MM.1S (cell line): Measurements from ENCODE around the gene SEMA4A.

ENCODE experiments used
- DNase-seq: peaks from one replicate; pipeline ENCODE4 v3.0.0-alpha.2; 2015
- H2AFZ ChIP-seq: fragments of 300-600 bp; sonication (generic); 2 replicates; pipeline ENCODE4 v1.6.0; 2016; ENCODE audit warnings: antibody characterized with exemption, low read length
- H3F3A ChIP-seq: fragments of 300-600 bp; sonication (generic); 2 replicates; pipeline ENCODE4 v1.6.1; 2016; ENCODE audit warnings: mild to moderate bottlenecking, antibody characterized with exemption, low read length, moderate library complexity, mixed read lengths; ENCODE audit not compliant: insufficient read depth
- H3K27ac ChIP-seq: fragments of 300-600 bp; sonication (generic); 2 replicates; pipeline ENCODE4 v1.5.1; 2016; ENCODE audit warnings: mild to moderate bottlenecking, low read length
- H3K27me3 ChIP-seq: fragments of 300-600 bp; sonication (generic); replicated peaks from 2 replicates; pipeline ENCODE4 v1.6.0; 2016; ENCODE audit warnings: low read length; ENCODE audit not compliant: insufficient read depth
- H3K36me3 ChIP-seq: fragments of 300-600 bp; sonication (generic); replicated peaks from 2 replicates; pipeline ENCODE4 v1.6.1; 2016; ENCODE audit warnings: mild to moderate bottlenecking, low read length, mixed read lengths; ENCODE audit not compliant: insufficient read depth
- H3K4me1 ChIP-seq: fragments of 300-600 bp; sonication (generic); 2 replicates; pipeline ENCODE4 v1.6.1; 2016; ENCODE audit warnings: low read length, mixed read lengths
- H3K4me2 ChIP-seq: fragments of 300-600 bp; sonication (generic); 2 replicates; pipeline ENCODE4 v1.6.0; 2016; ENCODE audit warnings: low read depth, low read length
- H3K4me3 ChIP-seq: fragments of 300-600 bp; sonication (generic); 2 replicates; pipeline ENCODE4 v1.5.1; 2016; ENCODE audit warnings: low read length, mixed read lengths
- H3K79me2 ChIP-seq: fragments of 300-600 bp; sonication (generic); 2 replicates; pipeline ENCODE4 v1.6.1; 2016; ENCODE audit warnings: mixed run types, low read length, mixed read lengths
- H3K9ac ChIP-seq: fragments of 300-600 bp; sonication (generic); 2 replicates; pipeline ENCODE4 v1.6.1; 2016; ENCODE audit warnings: low read length, mixed read lengths
- H3K9me2 ChIP-seq: fragments of 300-600 bp; sonication (generic); replicated peaks from 2 replicates; pipeline ENCODE4 v1.6.1; 2016; ENCODE audit warnings: mild to moderate bottlenecking, low read length, mixed read lengths; ENCODE audit not compliant: insufficient read depth
- H3K9me3 ChIP-seq: fragments of 300-600 bp; sonication (generic); replicated peaks from 2 replicates; pipeline ENCODE4 v1.6.1; 2016; ENCODE audit warnings: mild to moderate bottlenecking, low read length, mixed read lengths; ENCODE audit not compliant: insufficient read depth
- H4K20me1 ChIP-seq: fragments of 300-600 bp; sonication (generic); 2 replicates; pipeline ENCODE4 v1.6.1; 2016; ENCODE audit warnings: mild to moderate bottlenecking, low read length, moderate library complexity, mixed read lengths; ENCODE audit not compliant: insufficient read depth
- EZH2 ChIP-seq: fragments of 300-600 bp; sonication (generic); optimal IDR thresholded peaks from 2 replicates; pipeline ENCODE3; 2017; ENCODE audit warnings: low read depth, mild to moderate bottlenecking, antibody characterized with exemption, low read length, mixed read lengths
- EZH2phosphoT487 ChIP-seq: fragments of 300-600 bp; sonication (generic); IDR thresholded peaks from 2 replicates; pipeline ENCODE4 v1.6.1; 2018; ENCODE audit warnings: antibody characterized with exemption, low read length
- TF ChIP-seq, protein P1 (sequence below): fragments of 300-600 bp; sonication (generic); IDR thresholded peaks from 2 replicates; pipeline ENCODE4 v1.5.1; 2016; ENCODE audit warnings: antibody characterized with exemption, low read length, mixed read lengths

SEMA4A gene

DNA sequence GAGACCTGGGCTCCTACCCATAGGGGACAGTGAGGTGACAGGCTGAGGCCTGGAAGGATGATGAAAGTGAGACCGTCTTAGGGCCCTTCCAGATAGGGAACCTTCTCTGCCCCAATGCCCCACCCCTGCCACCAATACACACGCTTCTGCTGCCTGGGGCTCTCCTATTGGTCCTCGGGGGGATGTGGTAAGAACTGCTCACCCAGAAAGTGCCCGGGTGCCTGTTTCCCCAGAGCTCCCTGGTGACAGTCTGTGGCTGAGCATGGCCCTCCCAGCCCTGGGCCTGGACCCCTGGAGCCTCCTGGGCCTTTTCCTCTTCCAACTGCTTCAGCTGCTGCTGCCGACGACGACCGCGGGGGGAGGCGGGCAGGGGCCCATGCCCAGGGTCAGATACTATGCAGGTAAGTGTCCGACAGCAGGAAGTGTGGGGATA, 948 bp downstream of the SEMA4A start:
- TF ChIP-seq EZH2: no peak
- TF ChIP-seq, protein P1, sequence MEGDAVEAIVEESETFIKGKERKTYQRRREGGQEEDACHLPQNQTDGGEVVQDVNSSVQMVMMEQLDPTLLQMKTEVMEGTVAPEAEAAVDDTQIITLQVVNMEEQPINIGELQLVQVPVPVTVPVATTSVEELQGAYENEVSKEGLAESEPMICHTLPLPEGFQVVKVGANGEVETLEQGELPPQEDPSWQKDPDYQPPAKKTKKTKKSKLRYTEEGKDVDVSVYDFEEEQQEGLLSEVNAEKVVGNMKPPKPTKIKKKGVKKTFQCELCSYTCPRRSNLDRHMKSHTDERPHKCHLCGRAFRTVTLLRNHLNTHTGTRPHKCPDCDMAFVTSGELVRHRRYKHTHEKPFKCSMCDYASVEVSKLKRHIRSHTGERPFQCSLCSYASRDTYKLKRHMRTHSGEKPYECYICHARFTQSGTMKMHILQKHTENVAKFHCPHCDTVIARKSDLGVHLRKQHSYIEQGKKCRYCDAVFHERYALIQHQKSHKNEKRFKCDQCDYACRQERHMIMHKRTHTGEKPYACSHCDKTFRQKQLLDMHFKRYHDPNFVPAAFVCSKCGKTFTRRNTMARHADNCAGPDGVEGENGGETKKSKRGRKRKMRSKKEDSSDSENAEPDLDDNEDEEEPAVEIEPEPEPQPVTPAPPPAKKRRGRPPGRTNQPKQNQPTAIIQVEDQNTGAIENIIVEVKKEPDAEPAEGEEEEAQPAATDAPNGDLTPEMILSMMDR: peak; percentile 35; the same call in 1 of the 2 replicates
- no peak for TF ChIP-seq EZH2phosphoT487
- DNase-seq: peak; percentile 95
- peaks cover 60% of the 10 kb centered on the region for H3K4me1 ChIP-seq
- H3K9ac ChIP-seq: peak overlapping the region; percentile 90
- no peak overlapping the region for H2AFZ ChIP-seq
- H3K27me3 ChIP-seq: no peaks in the 10 kb centered on the region
- H3F3A ChIP-seq: peaks cover 92% of the 10 kb centered on the region
- peak overlapping the region; percentile 86 for H3K4me3 ChIP-seq
- H3K9me3 ChIP-seq: no peaks in the 10 kb centered on the region
- peaks cover 81% of the 10 kb centered on the region for H3K79me2 ChIP-seq
- H3K36me3 ChIP-seq: peaks cover 10% of the 10 kb centered on the region
- no peaks in the 10 kb centered on the region for H3K9me2 ChIP-seq
- H3K4me2 ChIP-seq: peak overlapping the region; percentile 99
- H3K27ac ChIP-seq: peak overlapping the region; percentile 91
- H4K20me1 ChIP-seq: no peaks in the 10 kb centered on the region

DNA sequence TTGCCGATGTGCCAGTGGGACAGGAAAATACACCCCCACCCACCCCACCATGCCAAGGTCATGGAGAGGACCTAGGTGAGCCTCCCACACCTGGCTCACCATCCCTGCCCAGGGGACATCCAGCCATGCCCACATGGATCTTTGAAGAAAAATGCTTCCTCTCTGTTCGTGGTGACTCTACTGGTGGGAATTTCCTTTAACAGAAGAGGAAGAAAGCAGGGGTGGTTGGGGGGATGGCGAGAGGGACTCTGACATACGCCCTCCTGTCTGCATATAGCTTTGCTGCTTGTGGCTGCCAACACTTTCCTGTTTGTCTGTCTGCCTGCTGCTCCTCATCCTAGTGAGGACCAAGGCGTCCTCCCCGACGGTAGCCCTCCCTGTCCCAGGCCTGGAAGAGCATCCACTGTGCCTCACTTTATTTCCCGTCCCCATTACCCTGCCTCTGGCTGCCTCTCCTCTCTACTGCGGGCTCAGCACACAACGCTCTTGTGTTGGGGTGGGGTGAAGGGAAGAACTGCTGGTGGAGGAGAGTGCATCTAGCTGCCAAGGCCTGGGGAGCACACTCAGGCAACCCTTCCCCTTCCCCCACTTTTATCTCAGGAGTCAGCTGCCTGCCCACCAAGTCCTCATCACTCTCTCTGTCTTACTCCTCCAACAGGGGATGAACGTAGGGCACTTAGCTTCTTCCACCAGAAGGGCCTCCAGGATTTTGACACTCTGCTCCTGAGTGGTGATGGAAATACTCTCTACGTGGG, 2.5 kb downstream of the SEMA4A start:
- Histone ChIP-seq H3K4me3 (peak overlapping the region; percentile 86), H3K27ac (peak overlapping the region; percentile 91), H3F3A (peaks cover 92% of the 10 kb centered on the region), H4K20me1 (no peaks in the 10 kb centered on the region), H3K36me3 (peaks cover 23% of the 10 kb centered on the region), H3K4me2 (peak overlapping the region; percentile 99), H3K4me1 (peaks cover 63% of the 10 kb centered on the region), H3K9ac (peak overlapping the region; percentile 90), H3K79me2 (peaks cover 85% of the 10 kb centered on the region), H3K9me3 (no peaks in the 10 kb centered on the region), H2AFZ (no peak overlapping the region), H3K9me2 (no peaks in the 10 kb centered on the region), H3K27me3 (no peaks in the 10 kb centered on the region)
- TF ChIP-seq EZH2phosphoT487 (no peak), EZH2 (no peak)
- TF ChIP-seq, protein P1: no peak
- peak; percentile 65 for DNase-seq

DNA sequence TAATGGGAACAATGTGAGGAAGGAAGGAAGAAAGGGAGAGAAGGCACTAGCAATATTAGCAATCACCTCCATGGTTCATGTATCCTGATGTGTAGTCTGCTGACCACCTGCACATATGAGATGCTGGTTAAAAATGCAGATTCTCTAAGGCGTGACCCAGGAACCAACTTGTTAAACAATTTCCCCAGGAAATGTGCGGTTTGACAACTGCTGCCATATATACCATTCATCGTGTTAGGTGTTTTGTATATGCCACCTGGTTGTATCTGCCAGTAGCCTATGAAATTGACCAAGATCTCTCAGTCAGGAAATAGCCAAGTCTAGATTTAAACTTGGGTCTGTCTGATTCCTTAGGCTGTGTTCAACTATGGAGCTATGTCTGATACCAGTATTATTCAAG, 4.1 kb downstream of the SEMA4A start:
- DNase-seq: peak; percentile 99

More for the DNA sequence above, 4.1 kb downstream of the SEMA4A start:
- H3K4me2 ChIP-seq: peak overlapping the region; percentile 99
- H2AFZ ChIP-seq: no peak overlapping the region
- no peaks in the 10 kb centered on the region for H3K9me2 ChIP-seq
- H3K4me1 ChIP-seq: peaks cover 63% of the 10 kb centered on the region
- peaks cover 27% of the 10 kb centered on the region for H3K36me3 ChIP-seq
- no peaks in the 10 kb centered on the region for H3K9me3 ChIP-seq
- H3K27me3 ChIP-seq: no peaks in the 10 kb centered on the region
- H4K20me1 ChIP-seq: no peaks in the 10 kb centered on the region
- peaks cover 89% of the 10 kb centered on the region for H3K79me2 ChIP-seq
- peak overlapping the region; percentile 86 for H3K4me3 ChIP-seq
- H3K9ac ChIP-seq: peak overlapping the region; percentile 90
- H3K27ac ChIP-seq: peak overlapping the region; percentile 91
- TF ChIP-seq EZH2 (no peak), EZH2phosphoT487 (no peak)
- TF ChIP-seq, protein P1: no peak
- H3F3A ChIP-seq: peaks cover 87% of the 10 kb centered on the region
